HG02610 (cell line): ENCODE results near the gene CLDN14.

Experiments
- ATAC-seq: cut with Tn5 transposase; IDR thresholded peaks from one replicate; pipeline ENCODE4 v1.9.1; 2021; ENCODE audit warnings: mild to moderate bottlenecking, moderate library complexity; ENCODE audit not compliant: unreplicated experiment

The CLDN14 gene

GRCh38 chr21:36436829-36437744, 42.8 kb downstream of the CLDN14 start:
- no peak for ATAC-seq

- ATAC-seq, result no peak
Observed at GRCh38 chr21:36434144-36434543, 45.8 kb downstream of the CLDN14 start.

GRCh38 chr21:36433059-36433709, 46.7 kb downstream of the CLDN14 start:
- no peak for ATAC-seq

GRCh38 chr21:36431252-36431651, 48.7 kb downstream of the CLDN14 start:
- no peak for ATAC-seq

- no peak for ATAC-seq
Observed at GRCh38 chr21:36430841-36431240, 49.1 kb downstream of the CLDN14 start.

GRCh38 chr21:36429947-36430546, 49.9 kb downstream of the CLDN14 start:
- peak; percentile 90 for ATAC-seq

- ATAC-seq, result no peak
Observed at GRCh38 chr21:36428761-36429432, 51.0 kb downstream of the CLDN14 start.

- ATAC-seq, result no peak
Observed at GRCh38 chr21:36427502-36427901, 52.4 kb downstream of the CLDN14 start.

GRCh38 chr21:36425286-36425685, 54.6 kb downstream of the CLDN14 start:
- no peak for ATAC-seq

GRCh38 chr21:36424592-36424991, 55.3 kb downstream of the CLDN14 start:
- no peak for ATAC-seq

- no peak for ATAC-seq
Observed at GRCh38 chr21:36423771-36424433, 56.0 kb downstream of the CLDN14 start.

GRCh38 chr21:36422279-36423098, 57.4 kb downstream of the CLDN14 start:
- no peak for ATAC-seq

- ATAC-seq, result no peak
Observed at GRCh38 chr21:36420571-36421339, 59.2 kb downstream of the CLDN14 start.

- ATAC-seq, result no peak
Observed at GRCh38 chr21:36419996-36420395, 59.9 kb downstream of the CLDN14 start.

- ATAC-seq, result no peak
Observed at GRCh38 chr21:36419241-36419640, 60.7 kb downstream of the CLDN14 start.

GRCh38 chr21:36415375-36415774, 64.5 kb downstream of the CLDN14 start:
- no peak for ATAC-seq

GRCh38 chr21:36412916-36413315, 67.0 kb downstream of the CLDN14 start:
- no peak for ATAC-seq

GRCh38 chr21:36411301-36411700, 68.6 kb downstream of the CLDN14 start:
- ATAC-seq, result no peak
